Peyer's patch (tissue), 4 donors: ENCODE measurements around the gene POTEI.
"Not testable (repeated sequence)": the region's sequence is repeated elsewhere in the genome, so short reads cannot be mapped to it uniquely, and the experiment has no call there.

Experiments
- POLR2A ChIP-seq, 2 donors: fragments of 450-650 bp; IDR thresholded peaks; one replicate each; pipeline ENCODE4 v1.5.1; 2017; ENCODE audit warnings: antibody characterized with exemption in 2 of 2, mild to moderate bottlenecking in 2 of 2, moderate library complexity in 2 of 2
- TF ChIP-seq, protein P1 (sequence below), 6 experiments: fragments of 450-650 bp in 4 of 6; fragments of 200-600 bp in 2 of 6; sonication (generic) in 1 of 6; IDR thresholded peaks; one replicate each; pipeline ENCODE4 v1.5.1; 2017 to 2019; ENCODE audit warnings: antibody characterized with exemption in 6 of 6, mild to moderate bottlenecking in 3 of 6, moderate library complexity in 1 of 6

DNA sequence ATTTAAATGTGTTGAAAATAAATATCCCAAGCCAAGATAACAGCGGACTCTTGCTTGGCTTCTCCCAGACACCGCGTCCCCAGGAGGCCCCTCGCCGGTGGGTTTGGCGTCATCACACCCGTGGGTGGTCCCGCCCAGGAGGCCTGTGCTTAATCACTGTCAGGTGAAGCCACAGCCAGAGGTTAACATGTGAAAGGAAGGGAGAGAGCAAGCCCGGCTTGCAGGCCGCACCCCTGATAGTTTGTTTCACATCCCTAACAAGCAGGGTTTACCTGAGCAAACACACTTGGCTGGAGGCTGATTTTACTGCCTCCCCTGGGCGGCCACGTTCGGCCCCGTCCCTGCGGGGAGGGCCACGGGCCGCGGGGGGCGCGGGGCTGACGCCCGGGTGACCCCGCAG is 13.3 kb upstream of the POTEI start:
- not testable (repeated sequence) for TF ChIP-seq POLR2A (IDR thresholded peaks at IDR 0.05)
- TF ChIP-seq, protein P1, sequence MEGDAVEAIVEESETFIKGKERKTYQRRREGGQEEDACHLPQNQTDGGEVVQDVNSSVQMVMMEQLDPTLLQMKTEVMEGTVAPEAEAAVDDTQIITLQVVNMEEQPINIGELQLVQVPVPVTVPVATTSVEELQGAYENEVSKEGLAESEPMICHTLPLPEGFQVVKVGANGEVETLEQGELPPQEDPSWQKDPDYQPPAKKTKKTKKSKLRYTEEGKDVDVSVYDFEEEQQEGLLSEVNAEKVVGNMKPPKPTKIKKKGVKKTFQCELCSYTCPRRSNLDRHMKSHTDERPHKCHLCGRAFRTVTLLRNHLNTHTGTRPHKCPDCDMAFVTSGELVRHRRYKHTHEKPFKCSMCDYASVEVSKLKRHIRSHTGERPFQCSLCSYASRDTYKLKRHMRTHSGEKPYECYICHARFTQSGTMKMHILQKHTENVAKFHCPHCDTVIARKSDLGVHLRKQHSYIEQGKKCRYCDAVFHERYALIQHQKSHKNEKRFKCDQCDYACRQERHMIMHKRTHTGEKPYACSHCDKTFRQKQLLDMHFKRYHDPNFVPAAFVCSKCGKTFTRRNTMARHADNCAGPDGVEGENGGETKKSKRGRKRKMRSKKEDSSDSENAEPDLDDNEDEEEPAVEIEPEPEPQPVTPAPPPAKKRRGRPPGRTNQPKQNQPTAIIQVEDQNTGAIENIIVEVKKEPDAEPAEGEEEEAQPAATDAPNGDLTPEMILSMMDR (IDR thresholded peaks at IDR 0.05): not testable (repeated sequence)
